Myocyte (in vitro differentiated cells): ENCODE data around the gene CDH4. TPM values are rescaled to one million over a fixed set of nuclear protein-coding genes. Genes with fewer than 3 reads are reported as not detected.

Source experiments
- DNase-seq: peaks from one replicate; pipeline ENCODE4 v3.0.0-alpha.2; 2012; ENCODE audit warnings: low read depth
- total RNA-seq: library from RNA; depleted of rRNA; stranded (reverse); fragments of >200 nt; gene quantifications from 2 replicates; pipeline ENCODE4 v1.2.3, GENCODE V29; 2014

CDH4 gene
- total RNA-seq, 1 donor from 2014 or later: 0.45 TPM

DNA sequence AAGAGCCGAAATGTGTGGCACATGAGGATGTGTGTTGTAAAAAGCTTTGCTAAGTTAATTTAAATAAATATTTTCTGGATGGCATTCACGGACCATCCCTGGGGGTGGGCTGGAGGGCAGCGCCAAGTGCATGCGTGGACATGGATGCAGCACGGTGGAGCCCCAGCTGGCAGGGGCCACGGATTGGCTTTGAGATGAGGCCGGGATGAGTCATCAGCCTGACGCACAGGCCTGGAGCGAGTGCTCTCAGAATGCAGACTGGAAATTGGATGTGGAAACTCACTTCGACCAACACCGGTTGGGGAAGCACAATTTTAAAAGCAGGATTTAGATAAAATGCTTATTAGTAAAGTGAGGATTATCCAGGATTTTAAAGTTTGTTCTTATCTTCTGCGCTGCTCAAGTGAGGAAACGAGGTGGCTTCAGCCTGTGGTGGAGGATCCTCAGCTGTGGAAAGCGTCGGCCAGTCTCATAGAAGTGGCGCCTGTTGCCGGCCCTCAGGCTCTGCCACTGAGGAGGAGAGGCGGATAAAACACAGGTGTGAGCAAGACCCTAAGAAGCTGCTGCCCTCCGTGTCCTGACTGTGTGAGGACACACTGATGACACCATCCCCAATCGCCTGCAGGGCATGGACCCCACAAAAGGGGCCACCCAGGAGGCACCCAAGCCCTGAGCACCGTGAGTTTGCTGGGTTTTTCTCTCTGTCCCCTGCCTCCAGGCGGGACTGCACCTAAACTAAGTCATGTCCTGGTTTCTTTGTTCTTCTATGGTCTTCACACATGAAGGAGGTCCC is 279.7 kb downstream of the CDH4 start:
- DNase-seq: no peak

DNA sequence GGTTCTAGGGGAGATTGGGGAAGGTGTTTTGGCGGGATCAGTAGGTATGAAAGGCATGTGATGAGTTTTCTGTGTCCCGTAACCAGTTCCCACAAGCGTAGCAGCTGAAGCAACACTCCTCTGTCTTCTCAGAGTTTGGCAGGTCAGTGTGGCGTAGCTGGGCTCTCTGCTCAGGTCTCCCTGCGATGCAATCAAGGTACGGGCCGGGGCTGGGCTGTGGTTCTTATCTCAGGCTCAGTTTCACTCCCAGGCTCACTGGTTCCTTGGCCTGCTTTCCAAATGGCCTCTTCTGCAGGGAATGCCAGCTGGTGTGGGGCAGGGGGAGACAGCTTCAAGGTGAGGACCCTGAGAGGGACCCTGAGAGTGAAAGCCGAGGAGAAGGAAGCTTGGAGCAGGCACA is 280.7 kb downstream of the CDH4 start:
- no peak for DNase-seq

DNA sequence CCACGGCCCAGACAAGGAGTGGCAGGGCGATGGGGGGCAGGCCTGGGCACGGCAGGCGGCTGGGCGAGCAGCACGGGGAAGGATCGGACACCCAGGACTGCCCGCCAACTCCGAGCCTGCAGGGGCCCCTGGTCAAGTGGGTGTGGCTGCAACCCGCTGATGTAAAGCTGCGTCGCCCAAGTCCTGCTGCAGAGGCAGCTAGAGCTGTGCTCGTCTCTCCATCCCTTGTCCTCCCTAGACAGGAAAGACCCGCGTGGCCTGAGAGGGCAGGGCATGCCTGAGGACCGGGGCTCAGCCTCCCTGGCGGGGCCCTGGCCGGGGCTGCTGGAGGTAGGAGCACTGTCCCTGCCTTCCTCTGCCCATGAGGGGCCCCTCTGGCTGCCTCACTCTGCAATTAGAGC is 281.2 kb downstream of the CDH4 start:
- DNase-seq: no peak

DNA sequence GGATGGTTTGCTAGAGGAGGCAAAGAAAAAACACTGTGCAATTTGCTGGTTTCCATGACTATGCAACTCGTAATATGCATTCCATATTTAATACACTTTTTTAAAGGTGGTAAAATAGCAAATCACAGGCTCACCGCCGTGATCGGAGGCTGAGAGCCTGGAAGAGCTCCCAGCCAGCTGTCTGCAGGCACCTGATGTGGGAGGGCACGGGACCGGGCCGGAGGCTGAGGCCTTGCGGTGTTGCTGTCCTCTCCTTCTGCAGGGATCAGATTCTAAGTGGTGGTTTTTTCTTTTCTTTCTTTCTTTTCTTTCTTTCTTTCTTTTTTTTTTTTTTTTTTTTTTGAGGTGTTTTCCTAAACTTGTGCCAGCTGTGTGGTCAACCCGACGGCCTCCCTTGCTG is 282.3 kb downstream of the CDH4 start:
- no peak for DNase-seq

DNA sequence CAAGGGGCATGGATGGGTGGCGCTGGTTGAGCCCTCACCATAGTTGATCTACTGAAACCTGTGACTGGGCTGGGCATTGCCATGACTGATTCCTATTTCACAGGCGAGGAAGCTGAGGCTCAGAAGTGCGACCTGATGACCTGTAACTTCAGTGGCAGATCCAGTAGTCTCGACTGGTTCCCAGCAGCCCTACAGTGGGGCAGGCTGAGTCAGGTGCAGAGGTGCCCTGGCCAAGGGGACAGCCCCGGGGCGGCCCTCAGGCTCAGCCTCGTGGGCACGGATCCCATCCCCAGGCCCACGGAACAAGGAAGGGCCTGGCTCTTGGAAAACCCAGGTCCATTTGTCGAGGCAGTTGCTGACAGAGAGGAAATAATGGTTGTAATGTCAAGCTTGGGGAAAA is 283.0 kb downstream of the CDH4 start:
- DNase-seq: no peak

DNA sequence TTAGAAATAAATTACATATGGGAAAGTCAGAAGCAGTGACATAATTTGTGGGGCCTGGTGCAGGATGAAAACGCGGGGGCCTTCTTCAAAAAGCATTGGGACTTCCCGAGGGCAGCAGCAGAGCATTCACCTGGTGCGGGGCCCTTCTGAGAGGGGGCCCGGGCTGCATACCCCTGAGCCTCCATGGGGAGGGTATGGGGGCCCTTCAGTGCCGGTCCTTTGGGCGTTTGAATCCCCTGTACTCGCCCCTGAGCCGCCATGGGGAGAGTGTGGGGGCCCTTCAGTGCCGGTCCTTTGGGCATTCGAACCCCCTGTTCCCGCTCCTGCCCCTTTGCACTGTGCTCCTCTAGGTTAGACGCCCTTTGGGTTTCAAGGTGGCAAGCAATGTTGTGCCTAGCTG is 283.5 kb downstream of the CDH4 start:
- no peak for DNase-seq

DNA sequence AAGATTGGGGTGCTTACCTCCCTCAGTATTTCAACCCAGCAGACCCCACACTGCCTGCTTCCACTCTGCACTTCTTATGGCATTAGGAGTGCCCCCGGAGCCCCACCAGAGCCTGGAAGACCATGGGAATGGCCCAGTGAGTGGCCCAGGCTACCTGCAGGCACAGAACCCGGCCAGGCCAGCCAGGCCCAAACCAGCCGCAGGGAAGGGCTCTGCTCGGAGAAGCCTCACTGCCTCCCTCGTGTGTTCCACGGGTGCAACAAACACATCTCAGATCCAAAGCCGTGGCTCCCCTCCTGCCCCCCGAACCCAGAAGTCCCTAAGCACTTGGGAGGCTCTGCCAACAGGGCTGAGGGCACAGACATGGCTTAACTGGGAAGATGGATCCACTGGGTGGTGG is 283.9 kb downstream of the CDH4 start:
- no peak for DNase-seq

DNA sequence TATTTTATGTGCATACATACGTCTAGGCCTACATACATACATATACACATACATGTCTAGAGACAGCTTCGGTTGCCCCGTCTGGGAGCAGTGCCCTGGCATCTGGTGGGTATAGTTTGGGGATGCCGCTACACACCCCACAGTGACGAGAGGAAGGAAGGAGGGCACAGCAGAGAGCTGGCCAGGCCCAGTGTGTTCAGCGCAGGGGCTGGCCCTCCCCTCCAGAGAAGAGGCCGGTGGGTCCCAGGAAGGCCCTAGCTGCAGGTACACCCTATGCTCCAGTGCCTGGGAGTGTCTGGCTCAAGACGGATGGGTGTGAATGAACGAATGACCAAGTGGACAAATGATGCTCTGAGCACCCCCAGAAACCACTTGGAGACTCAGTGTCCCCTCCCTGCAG is 284.6 kb downstream of the CDH4 start:
- DNase-seq: no peak

DNA sequence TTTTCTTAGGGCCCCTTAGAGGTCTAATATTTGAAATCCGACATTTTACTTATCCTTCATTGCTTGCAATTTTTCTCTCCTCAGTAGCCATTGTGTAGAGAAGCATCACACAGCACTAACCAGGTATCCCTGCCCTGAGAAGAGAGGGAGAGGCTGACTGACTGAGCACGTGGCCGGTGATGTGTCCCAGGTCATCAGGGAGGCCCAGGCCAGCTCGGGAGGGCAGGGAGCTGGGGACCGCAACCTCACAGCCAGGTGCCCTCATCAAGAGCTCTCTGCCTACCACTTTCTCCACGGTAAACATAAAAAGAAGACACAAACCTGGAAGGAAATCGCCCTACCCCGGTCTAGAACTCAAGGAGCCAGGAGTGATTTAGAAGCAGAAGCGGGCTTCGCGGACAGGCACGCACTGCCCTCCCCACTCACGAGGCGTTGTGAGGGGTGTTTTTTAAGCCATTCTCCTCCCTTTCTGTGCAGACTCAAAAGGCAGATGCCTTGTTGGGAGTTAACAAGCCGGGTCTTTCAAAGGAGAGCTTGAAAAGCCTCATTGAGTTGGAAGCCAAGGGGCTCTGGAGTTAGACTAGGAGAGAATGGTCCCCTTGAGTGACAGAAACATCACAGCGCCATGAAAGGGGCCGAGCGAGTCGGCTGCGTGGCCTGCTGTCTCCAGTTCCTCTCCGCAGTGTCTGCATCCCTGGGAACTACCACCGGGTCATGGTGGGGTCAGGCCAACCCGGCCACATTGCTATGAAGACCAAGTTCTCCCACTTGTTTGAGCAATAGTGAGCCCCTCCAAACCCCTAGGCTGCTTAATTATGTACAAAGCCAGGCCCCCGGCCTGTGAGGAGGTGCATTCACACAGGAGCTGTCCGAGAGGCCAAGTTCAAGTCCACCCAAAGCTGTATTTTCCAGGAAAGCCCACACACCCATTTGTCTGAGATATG is 285.4 kb downstream of the CDH4 start:
- no peak for DNase-seq

DNA sequence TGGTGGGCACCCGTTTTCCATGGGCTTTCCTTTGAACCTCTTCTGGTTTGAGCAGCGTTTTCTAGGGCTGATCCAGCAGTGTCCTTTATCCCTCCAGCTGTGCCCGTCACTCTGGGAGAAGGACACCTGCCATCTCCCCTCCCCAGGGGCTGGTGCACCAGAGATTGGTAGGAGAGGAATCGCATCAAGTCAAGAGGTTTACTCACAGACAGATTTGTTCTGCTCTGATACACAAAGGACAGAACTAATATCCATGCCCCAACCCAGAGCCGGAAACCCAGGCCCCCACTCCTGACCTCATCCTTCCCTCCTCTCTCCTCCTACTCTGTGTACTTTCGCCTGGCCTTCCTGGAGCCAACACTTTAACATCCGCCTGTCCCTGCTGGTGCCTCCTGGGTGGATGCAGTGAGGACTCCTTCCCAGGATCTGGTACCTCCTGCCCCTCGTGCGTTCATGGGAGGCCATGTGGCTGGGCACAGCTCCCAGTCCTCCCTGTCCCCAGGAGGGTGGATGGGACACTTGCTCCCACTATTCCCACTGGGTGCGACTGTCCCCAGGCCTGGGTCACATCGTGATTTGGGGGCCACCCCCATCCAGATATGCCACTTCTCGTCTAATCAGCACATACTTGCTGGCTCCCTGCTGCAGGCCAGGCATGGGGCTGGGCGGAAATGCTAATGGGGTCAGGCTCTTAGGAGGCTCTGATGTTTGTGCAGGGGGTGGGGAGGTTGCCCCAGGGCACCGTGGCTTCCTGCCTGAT is 286.3 kb downstream of the CDH4 start:
- DNase-seq: no peak

DNA sequence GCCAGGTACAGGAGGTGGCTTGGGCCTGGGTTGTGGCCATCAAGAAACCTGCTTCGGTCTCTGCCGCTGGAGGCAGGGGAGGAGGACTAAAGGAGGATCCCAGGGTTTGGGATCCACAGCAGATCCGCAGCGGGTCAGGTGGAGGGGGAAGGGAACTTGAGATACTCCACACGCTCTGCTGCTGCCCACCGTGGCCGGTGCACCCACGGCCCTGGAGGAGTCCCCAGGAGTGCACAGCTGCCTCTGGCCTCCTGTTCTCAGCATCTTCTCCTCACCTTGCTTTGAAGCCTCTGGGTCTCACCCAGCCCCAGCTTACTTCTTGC is 286.8 kb downstream of the CDH4 start:
- DNase-seq: no peak

DNA sequence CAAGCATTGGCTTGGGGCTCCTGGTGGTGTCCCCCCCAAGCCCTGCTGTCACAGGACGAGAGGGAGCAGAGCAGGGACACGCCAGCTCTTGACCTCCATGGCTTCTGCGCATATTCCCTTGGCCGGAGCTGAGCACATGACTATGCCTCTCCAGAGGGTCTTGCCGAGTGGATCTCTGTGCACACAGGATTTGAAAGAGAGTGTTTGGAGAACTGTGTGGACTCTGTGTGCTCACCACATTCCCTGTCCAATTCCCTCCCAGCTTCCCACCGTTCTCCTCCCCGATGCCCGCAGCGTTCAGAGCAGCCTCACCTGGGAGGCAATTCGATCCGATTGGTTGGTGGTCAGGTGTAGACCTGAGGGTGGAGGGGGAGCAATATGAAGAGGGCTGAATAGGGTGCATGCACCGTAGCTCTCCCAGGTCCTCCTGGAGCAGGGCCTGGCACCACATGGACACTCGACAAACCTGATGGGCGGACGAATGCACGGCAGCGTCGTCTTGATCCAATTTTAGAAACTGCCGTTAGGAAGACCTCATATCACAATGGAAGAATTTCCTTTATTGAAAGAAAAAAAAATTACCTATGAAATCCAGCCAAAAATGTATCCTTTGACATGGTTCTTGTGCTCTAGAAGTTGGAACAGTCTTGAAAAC is 287.8 kb downstream of the CDH4 start:
- DNase-seq: no peak

DNA sequence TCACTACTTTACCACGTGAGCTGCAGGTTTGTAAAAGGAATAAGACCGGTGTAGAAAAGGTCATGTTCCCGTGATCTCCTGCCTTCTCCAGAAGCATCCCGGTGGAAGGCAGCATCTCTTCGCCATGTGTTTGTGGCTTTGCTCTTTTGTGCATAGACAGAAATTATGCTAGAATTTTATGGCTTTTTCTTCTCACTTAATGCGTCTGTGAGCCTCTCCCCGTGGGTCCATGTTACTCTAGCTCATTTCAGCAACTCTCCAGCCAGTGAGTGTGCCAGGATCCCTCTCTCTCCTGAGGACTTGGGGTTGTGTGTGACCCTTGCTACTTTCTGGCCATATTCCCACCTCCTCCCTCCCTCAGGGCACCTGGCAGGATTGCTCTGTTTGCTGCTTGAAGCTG is 289.5 kb downstream of the CDH4 start:
- no peak for DNase-seq

DNA sequence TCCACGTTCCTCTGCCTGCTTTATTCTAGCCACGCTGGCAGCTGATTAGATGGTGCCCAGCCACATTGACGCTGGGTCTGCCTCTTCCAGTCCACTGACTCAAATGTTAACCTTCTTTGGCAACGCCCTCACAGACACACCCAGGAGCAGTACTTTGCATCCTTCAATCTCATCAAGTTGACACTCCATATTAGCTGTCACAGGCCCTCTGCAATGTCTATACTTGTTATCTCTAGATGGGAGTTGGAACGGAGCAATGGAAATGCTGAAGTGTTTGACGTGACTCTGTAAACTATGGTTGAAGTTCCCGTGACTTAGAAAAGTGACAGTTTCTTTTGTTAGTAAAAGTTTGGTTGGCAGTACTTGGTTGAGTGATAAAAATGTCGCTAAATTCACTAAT is 291.0 kb downstream of the CDH4 start:
- DNase-seq: no peak

DNA sequence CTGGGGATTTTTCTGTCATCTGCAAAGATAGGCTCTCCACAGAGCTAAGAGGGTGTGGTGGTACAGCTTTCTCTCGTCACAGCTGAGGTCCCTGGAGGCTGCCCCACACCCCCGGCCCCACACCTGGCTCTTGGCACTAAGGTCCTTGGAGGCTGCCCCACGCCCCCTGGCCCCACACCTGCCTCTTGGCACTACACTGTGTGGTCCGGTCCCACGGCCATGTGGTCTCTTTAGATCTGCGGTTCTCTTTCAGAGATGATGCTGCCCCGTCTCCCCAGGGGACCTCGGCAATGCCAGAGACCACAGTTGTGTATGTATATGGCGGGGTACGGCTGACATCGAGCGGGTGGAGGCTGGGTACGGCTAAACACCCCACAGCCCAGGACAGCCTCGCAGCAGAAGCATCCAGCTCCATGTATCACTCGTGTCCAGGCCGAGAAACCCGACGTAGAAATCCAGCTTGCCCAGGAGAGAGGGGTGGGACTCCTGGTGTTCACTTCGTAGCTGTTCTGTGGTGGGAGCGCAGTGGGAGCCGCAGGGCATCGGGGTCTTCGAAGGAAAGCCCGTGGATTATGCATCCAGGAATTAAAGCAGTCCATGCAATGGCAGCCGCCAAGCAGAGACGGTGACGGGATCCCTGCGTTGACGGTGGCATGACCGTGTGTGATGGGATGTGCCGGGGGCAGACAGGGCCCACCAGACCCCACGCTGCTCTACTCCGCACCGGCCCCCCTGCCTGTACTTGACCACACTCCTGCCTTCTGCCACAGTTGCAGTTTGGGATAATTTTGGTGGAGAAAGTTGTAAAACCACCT is 292.1 kb downstream of the CDH4 start:
- DNase-seq: no peak

DNA sequence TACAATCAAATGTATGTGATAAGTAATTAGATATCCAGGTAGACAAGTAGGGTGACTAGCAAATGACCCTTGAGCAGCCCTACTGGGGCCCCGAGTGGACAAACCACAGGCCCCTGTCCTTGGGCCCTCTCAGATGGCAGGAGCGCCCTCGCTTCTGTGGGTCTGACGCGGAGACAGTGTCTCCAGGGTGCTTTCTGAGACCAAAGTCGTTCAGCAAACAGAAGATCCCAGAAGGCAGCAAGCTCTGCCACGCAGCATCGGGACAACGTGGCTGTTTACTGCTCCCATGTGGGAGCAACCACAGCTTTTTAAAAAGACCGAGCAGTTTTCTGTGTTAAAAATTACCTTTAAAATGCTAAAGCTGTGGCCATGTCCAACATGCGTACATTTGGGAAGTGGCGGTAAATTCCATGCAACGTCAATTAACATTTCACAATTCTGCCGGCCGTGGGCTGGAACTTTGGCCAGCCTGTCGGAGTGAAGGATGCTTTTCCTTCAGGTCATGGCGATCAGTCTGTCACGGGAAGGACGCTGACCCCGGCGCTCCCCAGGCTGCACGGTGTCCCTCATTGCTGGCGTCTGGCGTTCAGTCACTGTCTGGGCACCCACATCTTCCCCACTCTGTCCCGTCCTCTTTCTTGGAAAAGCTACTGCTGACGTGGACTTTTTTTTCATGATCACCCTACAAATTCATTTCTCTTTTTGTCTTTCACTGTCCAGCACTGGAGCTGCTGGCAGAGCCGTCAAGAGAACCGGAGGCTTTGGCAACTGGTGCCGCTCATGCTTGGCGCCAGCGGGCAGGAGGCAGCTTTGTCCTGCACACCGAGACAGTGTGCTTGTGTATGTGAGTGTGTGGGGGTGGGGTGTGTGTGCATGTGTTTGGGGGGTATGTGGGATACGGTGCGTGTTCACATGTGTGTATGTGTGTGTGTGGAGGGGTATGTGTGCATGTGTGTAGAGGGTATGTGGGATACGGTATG is 293.1 kb downstream of the CDH4 start:
- no peak for DNase-seq

DNA sequence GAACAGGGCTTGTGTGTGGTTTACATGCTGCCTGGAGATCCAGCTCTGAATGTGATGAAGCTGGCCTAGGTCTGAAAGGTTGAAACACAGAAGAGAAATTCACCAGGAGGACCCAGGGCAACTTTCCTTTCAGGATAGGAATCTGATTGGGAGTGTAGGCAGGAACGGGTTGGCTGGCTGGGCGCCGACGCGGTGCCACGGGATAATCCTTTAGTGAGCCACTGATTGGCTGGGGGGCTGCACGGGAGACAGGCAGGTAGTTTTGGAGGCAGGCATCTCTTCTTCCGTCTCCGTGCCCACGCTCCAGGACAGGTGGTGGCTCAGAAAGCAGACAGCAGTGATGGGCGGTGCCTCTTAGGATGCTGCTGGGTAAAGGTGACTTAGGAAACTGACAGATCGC is 294.6 kb downstream of the CDH4 start:
- no peak for DNase-seq

DNA sequence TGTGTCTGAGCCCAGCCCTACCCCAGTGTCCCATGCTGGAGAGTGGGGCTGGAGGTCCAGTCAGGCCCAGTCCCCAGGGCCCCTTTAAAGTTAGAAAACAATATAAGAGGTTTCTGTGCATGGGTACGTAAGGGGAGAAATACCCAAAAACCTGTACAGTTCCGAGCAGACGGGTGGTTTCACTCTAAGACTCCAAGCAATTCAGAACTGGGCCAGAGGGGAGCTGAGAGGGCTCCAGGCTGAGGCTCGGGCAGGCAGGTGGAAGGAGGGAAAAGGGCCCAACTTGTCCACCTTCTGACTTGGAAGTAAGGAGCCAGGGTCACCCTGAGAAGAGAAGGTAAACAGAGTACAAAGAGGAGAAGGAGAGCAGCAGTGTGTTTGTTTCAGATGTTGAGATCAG is 296.0 kb downstream of the CDH4 start:
- no peak for DNase-seq

DNA sequence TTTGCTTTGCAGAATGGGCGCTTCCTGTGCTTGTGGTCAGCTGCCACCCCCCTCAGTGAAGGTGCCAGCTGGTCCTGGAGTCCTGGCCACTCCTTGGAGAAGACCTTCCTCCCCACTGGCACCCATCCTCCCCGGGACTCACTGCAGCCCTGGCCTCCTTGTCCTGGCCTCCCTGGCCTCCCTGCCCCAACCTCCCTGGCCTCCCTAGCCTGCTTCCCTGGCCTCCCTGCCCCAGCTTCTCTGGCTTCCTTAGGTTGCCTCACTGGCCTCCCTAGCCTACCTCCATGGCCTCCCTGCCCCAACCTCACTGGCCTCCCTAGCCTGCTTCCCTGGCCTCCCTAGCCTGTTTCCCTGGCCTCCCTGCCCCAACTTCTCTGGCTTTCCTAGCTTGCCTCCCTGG is 297.8 kb downstream of the CDH4 start:
- no peak for DNase-seq
